Neuronal stem cell (in vitro differentiated cells): ENCODE data around the gene SUCLG2.
A peak's percentile ranks its signal among the peaks of the same experiment; 100 is the strongest.

ENCODE experiments used
- DNase-seq: peaks from one replicate; pipeline ENCODE4 v3.0.0-alpha.2; 2013; ENCODE audit warnings: low spot score
- H2AFZ ChIP-seq: one replicate; pipeline ENCODE4 v1.6.1; 2013; ENCODE audit warnings: mild to moderate bottlenecking, low read length, inconsistent platforms
- H2AK5ac ChIP-seq: 2 replicates; pipeline ENCODE4 v1.6.1; 2013; ENCODE audit warnings: low read depth, mild to moderate bottlenecking, inconsistent platforms, low read length, moderate library complexity, mixed read lengths
- H2BK120ac ChIP-seq: 2 replicates; pipeline ENCODE4 v1.6.1; 2013; ENCODE audit warnings: low read depth, mild to moderate bottlenecking, inconsistent platforms, low read length, moderate library complexity, mixed read lengths
- H2BK12ac ChIP-seq: one replicate; pipeline ENCODE4 v1.6.1; 2013; ENCODE audit warnings: low read length, inconsistent platforms
- H2BK15ac ChIP-seq: 2 replicates; pipeline ENCODE4 v1.6.1; 2013; ENCODE audit warnings: mild to moderate bottlenecking, low read length, inconsistent platforms, mixed read lengths
- H2BK5ac ChIP-seq: one replicate; pipeline ENCODE4 v1.6.1; 2013; ENCODE audit warnings: inconsistent platforms, mild to moderate bottlenecking, low read length, moderate library complexity
- H3K14ac ChIP-seq: one replicate; pipeline ENCODE4 v1.6.1; 2013; ENCODE audit warnings: low read length, inconsistent platforms
- H3K18ac ChIP-seq: 2 replicates; pipeline ENCODE4 v1.6.1; 2013; ENCODE audit warnings: low read length, inconsistent platforms
- H3K23ac ChIP-seq: 2 replicates; pipeline ENCODE4 v1.6.1; 2013; ENCODE audit warnings: low read depth, mild to moderate bottlenecking, mixed read lengths, low read length, inconsistent platforms; ENCODE audit not compliant: poor library complexity
- H3K27ac ChIP-seq: replicated peaks from 3 replicates; pipeline ENCODE4 v1.5.1; 2013; ENCODE audit warnings: low read length, inconsistent platforms
- H3K27me3 ChIP-seq, 3 experiments: 2 replicates each; pipeline ENCODE4 v1.6.1; 2013; ENCODE audit warnings: low read length in 3 of 3, mild to moderate bottlenecking in 2 of 3, inconsistent platforms in 1 of 3, low read depth in 1 of 3, mixed read lengths in 1 of 3, moderate library complexity in 1 of 3; ENCODE audit not compliant: control insufficient read depth in 3 of 3, insufficient read depth in 3 of 3
- H3K36me3 ChIP-seq, 2 donors: replicated peaks in 1 of 2; 2 replicates each; pipeline ENCODE4 v1.6.1; 2013; ENCODE audit warnings: low read length in 2 of 2; ENCODE audit not compliant: control insufficient read depth in 2 of 2, insufficient read depth in 2 of 2
- H3K4ac ChIP-seq: 2 replicates; pipeline ENCODE4 v1.6.1; 2013; ENCODE audit warnings: inconsistent platforms, mild to moderate bottlenecking, low read length, moderate library complexity
- H3K4me1 ChIP-seq, 2 donors: 1 replicate in 1 of 2; 2 replicates in 1 of 2; pipeline ENCODE4 v1.6.1; 2013; ENCODE audit warnings: low read length in 2 of 2, low read depth in 1 of 2; ENCODE audit not compliant: control insufficient read depth in 2 of 2, insufficient read depth in 1 of 2
- H3K4me2 ChIP-seq: one replicate; pipeline ENCODE4 v1.6.1; 2013; ENCODE audit warnings: mild to moderate bottlenecking, low read length, inconsistent platforms; ENCODE audit not compliant: insufficient read depth, poor library complexity, severe bottlenecking
- H3K4me3 ChIP-seq, 2 donors: 2 replicates each; pipeline ENCODE4 v1.5.1; 2013; ENCODE audit warnings: low read length in 2 of 2, mild to moderate bottlenecking in 2 of 2, inconsistent platforms in 1 of 2, moderate library complexity in 1 of 2
- H3K79me1 ChIP-seq: one replicate; pipeline ENCODE4 v1.6.1; 2013; ENCODE audit warnings: low read depth, mild to moderate bottlenecking, inconsistent platforms, low read length, moderate library complexity
- H3K9ac ChIP-seq: one replicate; pipeline ENCODE4 v1.6.1; 2013; ENCODE audit warnings: mild to moderate bottlenecking, low read depth, low read length, inconsistent platforms; ENCODE audit not compliant: poor library complexity
- H3K9me3 ChIP-seq, 2 donors: replicated peaks in 1 of 2; 2 replicates each; pipeline versions ENCODE3 to v1.6.1; 2013; ENCODE audit warnings: low read length in 2 of 2, mild to moderate bottlenecking in 2 of 2, inconsistent platforms in 1 of 2, low read depth in 1 of 2, mixed read lengths in 1 of 2, moderate library complexity in 1 of 2; ENCODE audit not compliant: control insufficient read depth in 2 of 2, insufficient read depth in 1 of 2
- H4K8ac ChIP-seq: one replicate; pipeline ENCODE4 v1.6.1; 2013; ENCODE audit warnings: low read depth, mild to moderate bottlenecking, inconsistent platforms, low read length, moderate library complexity
- H4K91ac ChIP-seq: one replicate; pipeline ENCODE4 v1.6.1; 2013; ENCODE audit warnings: low read length, low read depth, mild to moderate bottlenecking, inconsistent platforms; ENCODE audit not compliant: poor library complexity
- WGBS, 2 donors: extraction: QIAGEN DNeasy Blood & Tissue Kit; methylation state at CpG; one replicate each; pipeline ENCODE4 v1.1.7; 2013; ENCODE audit warnings: missing lambda C conversion rate in 2 of 2, mixed read lengths in 1 of 2; ENCODE audit not compliant: insufficient read length in 2 of 2, insufficient replicate concordance in 1 of 2; ENCODE audit errors: extremely low coverage in 2 of 2; 5-methylcytosine and 5-hydroxymethylcytosine counted together

The SUCLG2 gene

GRCh38 chr3:67610458-67610857 lies 44.0 kb downstream of the SUCLG2 start:
- peaks cover 0 to 2% of the 10 kb centered on the region in 2 donors for H3K9me3 ChIP-seq
- H3K14ac ChIP-seq = no peak overlapping the region
- no peak overlapping the region for H4K8ac ChIP-seq
- no peak overlapping the region for H3K4me3 ChIP-seq
- no peaks in the 10 kb centered on the region for H3K79me1 ChIP-seq
- no peak overlapping the region for H2AFZ ChIP-seq
- H3K9ac ChIP-seq = no peak overlapping the region
- no peak overlapping the region for H2BK120ac ChIP-seq
- H2AK5ac ChIP-seq = no peak overlapping the region
- no peak for DNase-seq
- peaks cover 0 to 3% of the 10 kb centered on the region in 2 donors for H3K4me1 ChIP-seq
- no peak overlapping the region for H3K23ac ChIP-seq
- no peak overlapping the region for H3K4ac ChIP-seq
- peaks cover 9 to 60% of the 10 kb centered on the region in 2 donors for H3K36me3 ChIP-seq
- no peak overlapping the region for H2BK5ac ChIP-seq
- H3K27ac ChIP-seq = no peak overlapping the region
- no peak overlapping the region for H2BK12ac ChIP-seq
- no peak overlapping the region for H2BK15ac ChIP-seq
- H4K91ac ChIP-seq = no peak overlapping the region
- WGBS, 2 donors = no CpG with 5 or more reads among the region's 1 CpG
- H3K27me3 ChIP-seq = no peaks in the 10 kb centered on the region
- H3K4me2 ChIP-seq = no peak overlapping the region
- H3K18ac ChIP-seq = no peak overlapping the region

GRCh38 chr3:67609709-67610108 lies 44.7 kb downstream of the SUCLG2 start:
- Histone ChIP-seq H2BK12ac (no peak overlapping the region), H4K8ac (no peak overlapping the region), H3K23ac (no peak overlapping the region), H4K91ac (no peak overlapping the region), H2BK5ac (no peak overlapping the region), H3K79me1 (no peaks in the 10 kb centered on the region), H3K27ac (no peak overlapping the region), H3K4ac (no peak overlapping the region), H3K4me2 (no peak overlapping the region), H3K14ac (no peak overlapping the region), H2AK5ac (no peak overlapping the region), H3K4me1 (peaks cover 0 to 3% of the 10 kb centered on the region in 2 donors), H2AFZ (no peak overlapping the region), H3K27me3 (no peaks in the 10 kb centered on the region), H3K9me3 (peaks cover 0 to 2% of the 10 kb centered on the region in 2 donors), H2BK120ac (no peak overlapping the region), H3K18ac (no peak overlapping the region), H3K36me3 (peaks cover 9 to 67% of the 10 kb centered on the region in 2 donors), H2BK15ac (no peak overlapping the region), H3K9ac (no peak overlapping the region), H3K4me3 (no peak overlapping the region)
- DNase-seq = no peak

GRCh38 chr3:67608034-67608433 lies 46.4 kb downstream of the SUCLG2 start:
- H2BK5ac ChIP-seq = no peak overlapping the region
- WGBS, 2 donors = no CpG with 5 or more reads among the region's 2 CpGs
- H3K14ac ChIP-seq = no peak overlapping the region
- no peak for DNase-seq
- no peak overlapping the region for H3K4me2 ChIP-seq
- no peak overlapping the region for H2AK5ac ChIP-seq
- no peak overlapping the region for H2AFZ ChIP-seq
- no peak overlapping the region for H2BK12ac ChIP-seq
- H2BK15ac ChIP-seq = no peak overlapping the region
- H3K23ac ChIP-seq = no peak overlapping the region
- H3K9me3 ChIP-seq = peaks cover 0 to 2% of the 10 kb centered on the region in 2 donors
- H3K36me3 ChIP-seq = peaks cover 9 to 66% of the 10 kb centered on the region in 2 donors
- no peak overlapping the region for H3K27ac ChIP-seq
- no peaks in the 10 kb centered on the region for H3K79me1 ChIP-seq
- no peaks in the 10 kb centered on the region for H3K27me3 ChIP-seq
- no peak overlapping the region for H3K4ac ChIP-seq
- no peak overlapping the region for H4K8ac ChIP-seq
- H3K18ac ChIP-seq = no peak overlapping the region
- H3K9ac ChIP-seq = no peak overlapping the region
- H3K4me3 ChIP-seq = no peak overlapping the region
- H4K91ac ChIP-seq = no peak overlapping the region
- H2BK120ac ChIP-seq = no peak overlapping the region
- H3K4me1 ChIP-seq = peaks cover 0 to under 1% of the 10 kb centered on the region in 2 donors

DNA sequence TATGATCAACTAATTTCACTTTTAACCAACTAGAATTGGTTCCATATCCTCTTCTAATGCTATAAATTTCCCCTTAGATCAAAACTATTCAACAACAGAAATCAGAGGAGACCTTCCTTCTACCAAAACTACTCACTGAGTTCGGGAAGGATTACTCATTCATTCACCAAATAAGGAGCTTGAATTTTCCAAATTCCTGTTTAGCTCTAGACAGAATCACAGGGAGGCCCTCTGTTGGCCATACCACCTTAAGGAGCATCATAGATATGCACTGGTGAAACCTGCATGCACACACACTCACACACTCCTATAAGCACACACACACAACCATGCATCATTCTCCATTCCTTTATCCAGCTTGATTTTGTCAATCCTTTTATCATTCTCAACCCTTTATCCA lies 49.0 kb downstream of the SUCLG2 start:
- Histone ChIP-seq H2AK5ac (no peak overlapping the region), H2AFZ (no peak overlapping the region), H3K4me3 (no peak overlapping the region), H3K36me3 (peaks cover 9 to 60% of the 10 kb centered on the region in 2 donors), H4K91ac (no peak overlapping the region), H3K4me2 (no peak overlapping the region), H3K18ac (no peak overlapping the region), H3K79me1 (no peaks in the 10 kb centered on the region), H2BK15ac (no peak overlapping the region), H3K27ac (no peak overlapping the region), H3K9ac (no peak overlapping the region), H3K23ac (no peak overlapping the region), H3K14ac (no peak overlapping the region), H3K4ac (no peak overlapping the region), H3K27me3 (no peaks in the 10 kb centered on the region), H3K9me3 (no peaks in the 10 kb centered on the region), H2BK5ac (no peak overlapping the region), H2BK12ac (no peak overlapping the region), H2BK120ac (no peak overlapping the region), H3K4me1 (peaks cover 0 to 9% of the 10 kb centered on the region in 2 donors), H4K8ac (no peak overlapping the region)
- DNase-seq = peak; percentile 6
- no CpG with 5 or more reads among the region's 1 CpG for WGBS, 2 donors
